GM19239 (cell line): ENCODE data around the gene FKBP14.

Experiments
- DNase-seq: peaks from one replicate; pipeline ENCODE4 v3.0.0; 2011; ENCODE audit warnings: low spot score; ENCODE audit not compliant: insufficient read length
- FAIRE-seq: peaks from 2 replicates; lab custom pipeline; 2011; peaks lifted over from hg19 to GRCh38; lab: Jason Lieb, UNC

Gene FKBP14

DNA sequence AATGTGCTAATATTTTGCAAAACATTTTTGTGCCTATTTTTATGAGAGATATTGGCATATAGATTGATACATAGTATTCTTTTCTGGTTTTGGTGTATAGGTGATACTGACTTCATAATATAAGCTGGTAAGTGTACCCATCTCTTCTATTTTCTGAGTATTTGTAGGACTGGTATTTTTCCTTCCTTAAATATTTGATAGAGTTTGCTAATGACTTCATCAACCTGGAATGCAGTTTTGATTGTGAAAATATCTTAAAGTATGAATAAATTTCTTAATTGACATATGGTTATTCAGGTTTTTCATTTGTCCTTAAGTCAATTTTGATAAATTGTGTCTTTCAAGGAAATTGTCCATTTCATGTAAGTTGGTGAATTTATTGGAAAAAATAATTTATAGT lies 30.9 kb downstream of the FKBP14 start:
- FAIRE-seq (no peak), DNase-seq (no peak)

DNA sequence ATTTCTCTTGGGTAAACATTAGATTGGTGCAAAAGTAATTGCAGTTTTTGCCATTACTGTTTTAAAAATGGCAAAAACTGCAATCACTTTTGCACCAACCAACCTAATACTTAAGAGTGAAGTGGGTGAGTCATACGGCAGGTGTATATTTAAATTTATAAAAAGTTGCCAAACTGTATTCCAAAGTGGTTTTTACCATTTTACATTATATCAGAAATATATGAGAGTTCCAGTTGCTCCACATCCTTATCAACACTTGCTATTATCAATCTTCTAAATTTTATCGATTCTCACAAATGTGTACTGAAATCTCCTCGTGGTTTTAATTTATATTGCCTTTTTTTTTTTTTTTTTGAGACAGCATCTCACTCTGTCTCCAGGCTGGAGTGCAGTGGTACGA lies 33.4 kb downstream of the FKBP14 start:
- DNase-seq: no peak
- no peak for FAIRE-seq

DNA sequence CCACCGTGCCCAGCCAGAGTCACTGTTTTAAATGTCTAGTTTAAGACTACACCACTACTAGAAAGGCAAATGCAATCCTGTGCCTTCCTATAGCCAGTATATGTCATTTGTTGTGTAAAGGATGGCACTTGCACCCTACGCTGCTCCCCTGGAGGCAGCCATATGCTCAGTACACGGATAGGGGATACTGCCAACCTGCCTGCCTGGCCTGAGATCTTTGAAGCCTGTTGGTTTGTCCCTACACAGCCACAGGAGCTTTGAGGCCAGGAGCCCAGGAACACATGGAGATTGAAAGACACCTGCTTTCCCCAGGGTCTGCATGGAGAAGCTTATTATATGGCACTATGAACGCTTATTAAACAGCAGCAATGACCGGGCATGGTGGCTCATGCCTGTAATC lies 34.6 kb downstream of the FKBP14 start:
- FAIRE-seq (no peak), DNase-seq (no peak)

DNA sequence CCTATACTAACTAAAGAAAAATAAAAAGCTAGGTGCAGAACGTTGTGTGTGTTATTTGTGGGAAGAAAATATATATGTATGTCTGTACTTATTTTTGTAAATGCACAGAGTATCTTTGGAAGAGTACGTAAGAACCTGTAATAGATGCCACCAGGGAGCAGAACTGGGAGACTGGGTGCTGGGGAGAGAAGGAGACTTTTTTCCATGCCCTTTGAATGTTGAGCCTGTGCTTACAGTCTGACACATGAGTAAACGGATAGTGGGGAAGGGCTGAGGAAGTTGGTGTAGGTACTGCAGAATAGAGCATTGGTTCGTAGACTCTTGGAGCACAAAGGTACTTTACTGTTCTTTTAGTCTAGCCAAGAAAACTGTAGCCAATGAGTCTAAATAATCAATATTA lies 35.6 kb downstream of the FKBP14 start:
- no peak for FAIRE-seq
- DNase-seq: no peak

DNA sequence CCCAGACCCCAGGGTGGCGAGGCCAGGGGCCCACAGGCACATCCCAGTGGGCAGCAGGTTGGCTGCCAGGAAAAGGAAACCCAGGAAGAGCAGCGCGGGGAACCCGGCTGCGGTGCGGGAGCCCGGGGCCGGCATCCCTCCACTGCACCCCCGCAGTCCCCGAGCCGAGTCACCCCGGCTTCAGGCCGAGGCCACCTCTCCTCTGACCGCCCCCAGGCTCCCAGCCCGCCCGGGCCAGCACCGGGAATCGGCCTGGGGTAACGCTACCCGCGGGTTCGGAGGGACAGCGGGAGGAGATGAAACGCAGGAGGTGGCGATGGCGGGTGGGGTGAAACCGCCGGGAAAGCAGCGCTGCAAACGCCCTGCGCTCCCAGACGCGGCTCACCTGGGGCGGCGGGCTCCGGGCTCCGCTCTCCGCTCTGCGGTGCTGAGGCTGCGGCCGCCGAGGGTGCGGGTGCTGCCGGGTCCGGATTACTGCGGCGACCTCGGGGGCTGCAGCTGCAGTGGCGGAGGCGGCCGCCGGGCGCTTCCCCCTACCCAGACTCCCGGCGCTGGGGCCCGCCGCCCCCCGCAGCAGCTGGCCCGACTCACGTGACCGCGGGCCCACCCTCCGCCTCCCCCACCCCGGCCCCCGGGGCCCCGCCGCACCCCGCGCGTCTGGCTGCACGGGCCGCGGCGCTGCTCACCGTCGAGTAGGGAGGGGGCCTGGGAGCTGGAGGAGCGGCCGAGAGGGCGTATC lies 37.1 kb downstream of the FKBP14 start, which contains the start of gene SCRN1:
Gene SCRN1 (minus strand): TSS at position 545 of the 739 bp plus-strand sequence. CDS start 20,734 bp downstream, outside the sequence.
- DNase-seq (peak; percentile 46), FAIRE-seq (no peak)

DNA sequence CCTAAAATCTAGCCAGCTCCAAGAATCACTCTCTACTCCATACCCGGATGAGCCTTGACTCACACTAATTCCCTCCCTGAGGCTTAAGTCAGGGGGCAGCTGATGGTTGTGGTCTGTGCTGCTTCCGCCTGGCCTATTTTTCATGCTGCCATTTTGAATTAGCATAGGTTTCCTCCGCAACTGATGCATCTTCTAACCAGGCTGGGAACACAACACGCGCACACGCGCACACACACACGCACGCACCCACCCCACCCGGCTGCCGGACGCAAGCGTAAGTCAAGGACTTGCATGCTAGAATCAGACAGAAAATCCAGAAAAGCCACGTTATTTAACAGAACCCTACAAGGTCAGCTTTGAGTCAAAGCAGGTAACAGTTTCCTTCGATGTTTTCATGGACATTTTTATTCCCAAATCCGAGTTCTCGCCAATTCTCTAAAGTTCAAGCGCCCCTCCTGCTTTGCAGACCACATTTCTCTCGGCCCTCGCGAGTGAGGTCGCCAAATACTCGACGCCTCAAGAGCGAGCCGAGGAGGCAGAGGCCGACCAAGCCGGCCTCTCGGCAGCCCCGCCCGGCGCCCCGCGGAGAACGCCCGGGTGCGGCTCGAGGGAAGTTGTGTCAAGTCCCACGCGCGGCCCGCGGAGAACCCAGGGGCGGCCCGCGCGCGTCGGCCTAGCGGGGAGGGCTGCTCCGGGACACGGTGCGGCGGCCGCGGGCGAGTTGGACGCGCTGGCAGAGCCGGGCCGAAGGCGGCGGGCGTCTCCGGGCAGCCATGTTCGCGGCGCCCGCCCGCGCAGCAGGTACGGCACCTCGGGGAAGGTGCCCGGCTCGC lies 37.9 kb downstream of the FKBP14 start:
- FAIRE-seq (peak; percentile 95), DNase-seq (peak; percentile 49)

DNA sequence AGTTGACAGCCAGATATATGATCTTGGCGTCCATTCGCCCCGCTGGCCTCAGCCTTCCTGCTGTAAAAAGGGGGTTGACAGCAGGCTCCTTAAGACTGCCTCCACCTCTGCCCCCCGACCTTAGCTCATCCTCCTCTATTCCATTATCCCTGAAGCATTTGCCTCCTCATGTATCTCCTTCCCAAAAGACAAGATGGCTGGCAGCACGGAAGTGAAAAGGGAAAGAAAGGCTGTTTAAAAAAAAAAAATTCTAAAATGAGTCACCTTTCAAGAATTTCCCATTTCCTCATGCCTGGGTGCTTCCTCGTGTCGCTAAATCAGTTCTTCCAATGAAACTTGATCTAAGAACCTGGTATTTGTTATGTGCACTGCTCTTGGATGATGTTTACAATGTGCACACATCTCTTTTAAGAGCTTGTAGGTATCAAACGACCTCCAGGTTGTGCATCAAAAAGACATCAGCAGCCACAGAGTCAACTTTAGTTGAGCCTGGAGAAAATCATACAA lies 38.6 kb downstream of the FKBP14 start:
- DNase-seq (no peak), FAIRE-seq (no peak)

DNA sequence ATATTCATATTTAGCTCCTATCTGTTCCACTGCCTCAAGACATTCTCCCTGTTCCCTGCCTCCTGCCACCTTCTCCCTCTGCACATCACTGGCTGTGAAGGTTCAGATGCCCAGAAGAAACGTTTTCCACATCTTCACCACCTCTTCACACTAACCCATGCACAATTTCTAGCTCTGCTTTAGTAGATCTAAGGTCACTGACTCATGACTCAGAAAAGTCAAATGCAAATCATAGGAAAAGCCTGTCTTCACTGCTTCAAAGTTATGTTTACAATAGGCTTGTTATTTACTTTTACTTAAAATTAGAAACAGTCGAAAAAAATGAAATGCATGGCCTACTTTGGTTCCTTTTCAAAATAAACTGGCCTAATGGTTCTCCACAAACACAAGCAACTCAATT lies 39.4 kb downstream of the FKBP14 start:
- no peak for DNase-seq
- FAIRE-seq: peak; percentile 84

DNA sequence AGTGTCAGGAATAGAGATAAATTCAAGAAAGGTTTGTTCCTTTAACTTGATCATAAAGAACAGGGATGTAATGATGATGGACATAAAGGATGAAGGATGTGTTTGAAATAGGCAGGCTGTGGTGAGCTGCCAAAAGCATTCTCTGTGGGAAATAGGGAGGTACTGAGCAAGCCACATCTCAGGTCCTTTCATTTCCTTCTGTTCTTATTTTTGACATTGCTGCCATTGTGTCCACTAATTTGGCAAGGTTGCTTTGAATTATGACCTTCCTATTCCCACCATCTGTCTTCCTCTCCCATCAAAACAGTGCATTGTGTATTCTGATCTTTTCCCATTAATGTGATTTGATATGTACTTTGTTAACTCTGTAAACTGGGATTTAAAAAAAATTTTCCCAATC lies 46.4 kb downstream of the FKBP14 start:
- DNase-seq (no peak), FAIRE-seq (no peak)

DNA sequence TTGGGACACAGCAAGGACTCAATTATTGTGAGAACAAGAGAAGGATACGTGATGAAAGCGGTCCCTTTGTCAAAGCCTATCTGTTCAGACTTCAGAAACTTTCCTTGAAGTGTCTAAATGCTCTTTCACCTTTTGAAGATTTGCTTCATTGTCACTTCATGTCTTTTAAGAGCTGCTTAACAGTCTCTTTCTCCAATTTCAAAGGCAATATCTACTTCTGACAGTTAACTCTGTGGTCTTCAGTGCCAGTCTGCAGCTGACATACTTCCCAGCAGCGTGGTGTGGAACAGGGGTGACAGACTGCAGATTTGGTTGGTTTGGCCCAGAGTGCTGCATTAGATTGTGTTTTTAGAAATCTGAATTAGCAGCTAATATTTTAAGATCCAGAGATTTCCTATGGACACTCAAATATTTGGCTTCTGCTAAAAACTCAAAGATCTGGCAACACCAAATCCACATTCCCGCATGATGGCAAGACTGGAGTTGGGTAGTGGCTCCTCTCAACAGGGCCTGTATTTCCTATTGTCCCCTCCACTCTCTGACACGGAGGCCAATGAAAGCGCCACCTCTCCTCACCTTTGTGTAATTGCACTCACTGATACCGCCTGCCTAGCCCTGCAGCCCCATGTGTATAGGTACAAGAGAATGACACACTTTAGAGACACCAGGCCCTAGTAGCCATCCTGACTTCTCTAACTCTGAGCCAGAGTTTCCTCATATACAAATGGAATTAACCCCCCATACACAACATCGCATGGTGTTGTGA lies 48.4 kb downstream of the FKBP14 start:
- peak; percentile 37 for FAIRE-seq

DNA sequence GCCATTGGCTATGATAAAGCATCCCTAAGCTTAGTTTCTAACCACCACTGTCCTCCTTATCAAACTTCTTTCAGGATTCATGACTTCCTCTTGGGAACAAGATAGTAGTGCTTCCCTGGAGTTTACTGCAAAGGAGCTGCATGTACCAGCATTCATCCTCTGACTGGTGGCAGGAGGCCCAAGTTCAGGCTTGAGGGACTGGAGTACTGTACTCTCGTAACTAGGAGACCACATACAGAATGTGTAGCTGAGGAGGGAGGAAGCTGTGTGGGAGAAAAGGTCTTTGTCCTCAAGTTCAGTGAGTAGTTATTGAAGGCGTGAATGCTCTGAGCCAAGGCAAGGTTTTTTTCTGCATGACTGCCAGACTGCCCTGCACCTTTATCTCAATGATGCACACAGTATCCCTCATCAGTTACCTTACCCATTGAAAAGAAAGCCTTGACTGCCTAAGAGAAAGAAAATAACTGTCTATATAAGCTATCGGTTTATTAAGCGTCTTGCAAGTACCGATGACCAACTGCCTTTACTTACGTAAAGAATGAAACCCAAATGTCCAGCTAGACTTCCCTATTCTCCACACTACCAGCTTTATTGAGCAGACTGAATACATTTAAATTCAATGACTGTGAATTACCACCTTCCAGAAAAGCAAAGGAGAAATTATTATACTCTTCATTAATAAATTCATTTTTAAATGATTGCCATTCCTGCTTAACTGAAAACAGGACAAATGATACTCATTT lies 49.7 kb downstream of the FKBP14 start:
- DNase-seq (no peak), FAIRE-seq (no peak)

More for the DNA sequence above, 48.4 kb downstream of the FKBP14 start:
- DNase-seq: no peak

DNA sequence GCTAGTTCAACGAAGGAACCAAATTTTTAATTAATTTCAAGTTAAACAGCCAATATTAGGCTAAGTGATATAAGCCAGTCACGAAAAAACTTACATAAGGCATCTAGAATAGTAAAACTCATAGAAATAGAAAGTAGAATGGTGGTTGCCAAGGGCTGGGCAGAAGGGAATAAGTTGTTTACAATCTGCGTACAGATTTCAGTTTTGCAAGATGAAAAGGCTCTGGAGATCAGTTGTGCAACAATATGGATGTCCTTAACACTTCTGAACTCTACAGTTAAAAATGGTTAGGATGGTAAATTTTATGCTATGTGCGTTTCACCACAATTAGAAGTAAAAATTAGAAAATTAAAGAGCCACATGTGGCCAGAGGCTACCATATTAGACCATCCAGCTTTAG lies 50.2 kb downstream of the FKBP14 start:
- no peak for FAIRE-seq

DNA sequence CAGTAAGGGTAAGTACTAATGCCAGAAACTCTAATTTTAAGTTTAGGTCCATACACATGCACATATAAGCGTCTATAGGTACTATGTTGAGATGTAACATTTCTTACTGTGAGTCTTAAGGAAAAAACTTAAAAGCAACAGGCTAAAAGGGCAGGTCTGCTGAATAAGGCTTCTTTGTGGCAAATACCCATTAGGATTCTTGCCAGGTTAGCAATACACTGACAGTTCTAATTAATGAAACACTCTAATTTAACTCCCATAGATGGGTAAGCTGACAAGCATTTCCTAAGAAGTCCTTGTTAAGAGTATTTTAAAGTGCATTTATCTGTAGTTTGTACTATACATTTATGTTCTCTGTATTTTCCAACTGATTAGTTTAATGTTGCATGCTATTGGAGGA lies 50.9 kb downstream of the FKBP14 start:
- DNase-seq: no peak
- FAIRE-seq: no peak

More for the DNA sequence above, 50.2 kb downstream of the FKBP14 start:
- no peak for DNase-seq

DNA sequence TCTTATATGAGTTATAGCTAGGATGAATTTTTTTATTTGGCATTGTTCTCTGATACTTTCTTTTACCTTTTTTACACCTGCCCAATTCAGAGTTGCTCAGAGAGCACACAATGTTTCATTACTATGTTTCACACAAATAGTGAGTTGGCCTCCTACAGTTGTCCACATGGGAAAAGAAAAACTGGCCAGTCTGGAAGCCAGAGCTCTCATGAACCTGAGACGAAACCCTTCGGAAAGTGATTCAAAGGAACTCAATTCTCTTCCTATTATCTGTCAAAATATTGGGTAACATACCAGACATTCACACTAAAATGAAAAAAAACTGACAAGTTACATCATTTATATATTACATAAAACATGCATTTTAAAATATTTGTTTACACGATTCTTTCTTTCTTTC lies 52.2 kb downstream of the FKBP14 start:
- DNase-seq (no peak), FAIRE-seq (no peak)

DNA sequence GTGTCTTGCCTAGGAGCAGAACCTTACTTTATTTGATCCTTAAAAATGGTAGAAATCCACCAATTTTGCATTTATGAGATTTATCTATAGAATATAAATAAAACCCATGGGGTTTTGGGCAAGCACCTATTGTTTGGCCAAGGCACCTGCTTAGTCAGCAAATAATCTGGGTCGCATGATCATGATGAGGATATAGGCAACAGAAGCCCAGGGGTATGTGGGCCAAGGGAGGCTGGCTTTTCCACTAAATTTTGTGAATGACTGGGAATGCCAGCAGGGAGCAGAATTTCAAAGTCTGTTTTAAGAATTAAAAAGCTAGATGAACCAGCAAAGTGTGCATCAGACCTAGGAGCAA lies 54.2 kb downstream of the FKBP14 start:
- no peak for DNase-seq
- no peak for FAIRE-seq

DNA sequence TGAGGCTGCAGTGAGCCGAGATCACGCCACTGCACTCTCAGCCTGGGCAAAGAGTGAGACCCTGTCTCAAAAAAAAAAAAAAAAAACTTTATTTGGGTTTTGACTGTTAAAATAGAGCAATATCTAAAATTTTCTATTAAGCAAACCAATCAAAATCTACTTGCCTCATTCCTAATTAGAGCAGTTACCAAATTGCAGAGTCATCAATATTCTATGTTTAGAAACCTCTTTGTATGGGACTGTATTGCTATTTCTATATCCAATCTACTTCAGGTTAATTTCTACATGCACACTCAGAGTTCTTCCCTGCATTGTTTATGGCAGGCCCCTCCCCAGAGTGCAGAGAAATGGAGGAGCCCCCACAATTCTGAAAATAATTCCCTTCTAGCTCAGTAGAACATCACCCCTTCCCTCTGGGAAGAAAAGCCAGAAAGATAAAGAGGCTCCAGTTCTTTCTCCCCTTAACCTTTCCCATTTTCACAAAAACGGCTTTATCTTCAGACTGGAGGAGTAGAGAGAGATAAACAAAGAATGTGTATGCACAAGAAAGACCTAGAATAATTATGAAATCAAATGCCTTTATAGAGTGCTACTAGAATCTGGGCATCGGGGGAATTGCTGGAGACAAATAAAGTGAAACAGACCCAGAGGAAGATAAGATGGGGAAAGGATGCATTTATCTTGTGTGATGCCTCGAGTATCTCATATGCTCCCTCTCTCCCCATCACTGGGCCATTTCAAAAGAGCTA lies 54.8 kb downstream of the FKBP14 start:
- no peak for FAIRE-seq

DNA sequence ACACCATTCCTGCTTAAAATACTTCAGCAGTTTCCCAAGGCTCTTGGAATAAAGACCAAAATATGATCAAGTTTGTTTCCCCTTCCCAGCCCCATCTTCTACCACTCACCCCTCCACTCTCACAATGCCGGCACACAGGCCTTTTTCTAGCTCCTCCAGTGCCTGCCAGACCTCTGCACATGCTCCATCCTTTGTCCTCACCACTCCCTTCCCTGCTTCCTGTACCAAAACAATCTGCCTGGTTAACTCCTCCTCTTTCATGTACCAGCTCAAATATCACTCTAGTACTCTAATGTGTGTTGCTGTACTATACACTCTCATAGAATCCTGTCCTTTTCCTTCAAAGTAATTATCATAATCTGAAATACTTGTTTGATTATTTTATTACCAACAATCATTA lies 56.3 kb downstream of the FKBP14 start:
- FAIRE-seq (no peak), DNase-seq (no peak)

More for the DNA sequence above, 54.8 kb downstream of the FKBP14 start:
- DNase-seq: no peak

DNA sequence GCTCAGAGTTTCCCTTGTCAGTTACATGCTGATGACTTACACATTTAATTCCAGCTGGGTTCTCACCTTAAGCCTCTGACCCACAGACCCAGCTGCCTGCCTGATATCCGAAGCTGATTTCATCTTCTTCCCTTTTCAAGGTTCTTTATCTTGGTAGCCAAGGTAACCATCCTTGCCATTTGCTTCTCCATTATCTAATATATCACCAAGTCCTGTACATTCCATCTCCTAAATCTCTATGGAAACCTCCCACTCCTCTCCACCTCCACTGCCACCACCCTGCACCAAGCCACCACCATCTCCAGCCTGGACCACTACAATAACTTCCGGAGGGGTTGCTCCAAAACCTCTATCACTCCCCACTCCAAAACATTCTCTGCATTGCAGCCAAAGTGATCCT lies 56.8 kb downstream of the FKBP14 start:
- DNase-seq: no peak
- FAIRE-seq: no peak

DNA sequence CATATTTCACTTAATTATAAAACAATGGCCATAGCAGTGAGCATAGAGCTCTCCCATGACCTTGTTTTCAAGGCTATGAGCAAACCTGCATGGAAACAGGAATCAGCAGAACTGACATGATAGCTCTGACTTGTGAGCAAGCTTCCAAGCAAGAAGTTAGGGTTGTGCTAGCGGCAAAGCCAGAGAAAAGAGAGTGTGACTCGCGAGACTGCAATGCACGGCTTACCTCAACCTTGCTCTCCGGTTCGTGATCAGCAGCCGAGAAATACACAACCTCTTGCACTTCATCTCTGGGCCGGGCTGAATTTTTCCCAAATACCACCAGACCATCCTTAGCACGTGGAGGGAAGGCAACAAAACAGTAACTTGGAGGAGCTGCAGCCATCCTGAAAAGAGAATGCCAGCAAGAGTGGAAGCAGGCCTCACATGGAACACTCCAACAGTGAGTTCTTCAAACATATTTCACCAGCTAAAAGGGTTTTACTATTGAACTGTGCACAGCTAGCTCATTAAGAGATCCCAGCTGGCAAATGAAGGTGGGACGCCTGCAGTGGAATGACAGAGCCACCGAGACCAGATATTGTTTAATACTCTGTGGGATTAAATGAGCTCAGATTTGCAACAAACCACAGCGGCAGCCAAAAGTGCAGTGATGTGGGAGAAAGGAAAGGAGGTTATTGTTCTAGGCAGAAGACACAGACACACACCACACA lies 57.7 kb downstream of the FKBP14 start:
- DNase-seq (no peak), FAIRE-seq (no peak)
